GM12878 (cell line): Measurements from ENCODE around the gene RPL37A. TPM values are rescaled to one million over a fixed set of nuclear protein-coding genes. Genes with fewer than 3 reads are reported as not detected.

Source experiments
- ATAC-seq: fragments of 200-7000 bp; cut with Tn5 transposase; 3 replicates; pipeline ENCODE4 v1.9.1; 2020; ENCODE audit warnings: mild to moderate bottlenecking, moderate library complexity
- BruUV-seq: library from RNA; stranded (reverse); fragments of 400-500 nt; replicated peaks from 2 replicates; lab custom pipeline; 2021; lab: Mats Ljungman, UMichigan
- CTCF ChIA-PET: fragments of 300-600 bp; sonication (Branson Sonifier 250); formaldehyde crosslinking; extraction: SDS; loops from one replicate; lab custom pipeline; 2021; ENCODE audit warnings: inconsistent platforms; lab: Yijun Ruan, JAX
- POLR2A ChIA-PET: fragments of 350-600 bp; formaldehyde crosslinking; extraction: SDS; loops from one replicate; lab custom pipeline; 2021; ENCODE audit warnings: inconsistent platforms; lab: Charles Lee
- RAD21 ChIA-PET: fragments of 300-600 bp; sonication (Branson Sonifier 250); formaldehyde crosslinking; loops from one replicate; lab custom pipeline; 2023; ENCODE audit warnings: antibody characterized with exemption; ENCODE audit not compliant: unreplicated experiment; lab: Charles Lee
- SMC1A ChIA-PET: fragments of 300-600 bp; sonication (Branson Sonifier 250); formaldehyde crosslinking; loops from one replicate; lab custom pipeline; 2023; ENCODE audit not compliant: unreplicated experiment, uncharacterized antibody; lab: Charles Lee
- DNase-seq: peaks from one replicate; pipeline ENCODE4 v3.0.0-alpha.2; 2011; ENCODE audit warnings: low read depth, low spot score
- FAIRE-seq: peaks from 3 replicates; lab custom pipeline; 2011; peaks lifted over from hg19 to GRCh38; lab: Jason Lieb, UNC
- H2AFZ ChIP-seq: 2 replicates; pipeline ENCODE4 v1.6.0; 2011; ENCODE audit warnings: low read depth, low read length, control low read depth; ENCODE audit not compliant: control insufficient read depth
- H3K27ac ChIP-seq: 2 replicates; pipeline ENCODE4 v1.5.1; 2011; ENCODE audit warnings: control low read depth; ENCODE audit not compliant: control insufficient read depth, insufficient read depth
- H3K27me3 ChIP-seq, 2 experiments: replicated peaks in 1 of 2; 2 replicates each; pipeline versions ENCODE4 v1.6.0 to v1.6.1; 2011; ENCODE audit warnings: low read length in 1 of 2; ENCODE audit not compliant: control insufficient read depth in 2 of 2, insufficient read depth in 2 of 2
- H3K36me3 ChIP-seq, 2 experiments: 2 replicates each; pipeline ENCODE4 v1.5.1; 2011; ENCODE audit warnings: low read length in 1 of 2; ENCODE audit not compliant: control insufficient read depth in 2 of 2, insufficient read depth in 2 of 2
- H3K4me1 ChIP-seq: 2 replicates; pipeline ENCODE4 v1.6.1; 2011; ENCODE audit warnings: mild to moderate bottlenecking, low read length, moderate library complexity, mixed read lengths; ENCODE audit not compliant: control insufficient read depth, insufficient read depth
- H3K4me2 ChIP-seq: 2 replicates; pipeline ENCODE4 v1.6.0; 2011; ENCODE audit warnings: control low read depth; ENCODE audit not compliant: control insufficient read depth, insufficient read depth
- H3K4me3 ChIP-seq: fragments of 200-600 bp; sonication (generic); 2 replicates; pipeline ENCODE4 v1.5.1; 2016
- H3K79me2 ChIP-seq: 2 replicates; pipeline ENCODE4 v1.6.0; 2011; ENCODE audit warnings: low read length; ENCODE audit not compliant: control insufficient read depth, insufficient read depth
- H3K9ac ChIP-seq: 2 replicates; pipeline ENCODE4 v1.8.0; 2011; ENCODE audit warnings: low read length, control low read depth, mixed read lengths; ENCODE audit not compliant: control insufficient read depth, insufficient read depth
- H3K9me3 ChIP-seq: replicated peaks from 3 replicates; pipeline ENCODE4 v1.5.1; 2011; ENCODE audit warnings: mild to moderate bottlenecking, low read length; ENCODE audit not compliant: control insufficient read depth, insufficient read depth
- H4K20me1 ChIP-seq: 2 replicates; pipeline ENCODE4 v1.6.0; 2011; ENCODE audit not compliant: control insufficient read depth, insufficient read depth
- BRCA1 ChIP-seq: IDR thresholded peaks from 2 replicates; pipeline ENCODE4 v1.6.1; 2011; ENCODE audit warnings: low read depth, low read length, improper control_type of control experiment
- KLF5 ChIP-seq: fragments of 450-650 bp; IDR thresholded peaks from 2 replicates; pipeline ENCODE4 v1.6.1; 2014; ENCODE audit warnings: mild to moderate bottlenecking; ENCODE audit not compliant: partially characterized antibody
- RAD51 ChIP-seq: fragments of 450-650 bp; IDR thresholded peaks from 2 replicates; pipeline ENCODE4 v1.6.1; 2016; ENCODE audit warnings: moderate library complexity, mild to moderate bottlenecking, inconsistent platforms
- RFX5 ChIP-seq: IDR thresholded peaks from 2 replicates; pipeline ENCODE4 v1.6.1; 2011; ENCODE audit warnings: low read depth, low read length, improper control_type of control experiment
- SIN3A ChIP-seq: IDR thresholded peaks from 2 replicates; pipeline ENCODE4 v1.6.1; 2012; ENCODE audit warnings: low read depth, low read length, improper control_type of control experiment
- SRF ChIP-seq, 2 experiments: IDR thresholded peaks; 2 replicates each; pipeline ENCODE4 v1.6.1; 2011; ENCODE audit warnings: low read depth in 2 of 2, low read length in 2 of 2, mild to moderate bottlenecking in 1 of 2, moderate library complexity in 1 of 2
- TBL1XR1 ChIP-seq: IDR thresholded peaks from 2 replicates; pipeline ENCODE4 v1.6.1; 2012; ENCODE audit warnings: low read depth, low read length, improper control_type of control experiment
- ZBTB33 ChIP-seq: fragments of 450-650 bp; IDR thresholded peaks from 2 replicates; pipeline ENCODE4 v1.6.1; 2017; ENCODE audit warnings: mild to moderate bottlenecking
- ZNF622 ChIP-seq: fragments of 450-650 bp; IDR thresholded peaks from 2 replicates; pipeline ENCODE4 v1.6.1; 2017; ENCODE audit warnings: mild to moderate bottlenecking, inconsistent platforms
- WGBS: methylation state at CpG from one replicate; pipeline ENCODE4 v1.1.6; 2016; ENCODE audit warnings: low lambda C conversion rate; ENCODE audit not compliant: insufficient replicate concordance, insufficient coverage; ENCODE audit errors: missing lambda C conversion rate; 5-methylcytosine and 5-hydroxymethylcytosine counted together
- in situ Hi-C: fragments of 300-500 bp; cut with MboI; formaldehyde crosslinking; loops from 9 replicates; pipeline ENCODE4 v1.14.3; 2018; ENCODE audit warnings: mixed read lengths
- intact Hi-C: fragments of 100-400 bp; cut with micrococcal nuclease; formaldehyde crosslinking; loops from one replicate; pipeline ENCODE4 v1.14.2; 2022; ENCODE audit not compliant: unreplicated experiment
- polyA plus RNA-seq, 11 experiments: library from polyadenylated mRNA; depleted of rRNA in 4 of 11; unstranded in 6 of 11; stranded (reverse) in 5 of 11; fragments of >200 nt; fragmentation: Nextera tagmentation in 4 of 11; fragmentation: Illumina TruSeq in 1 of 11; extraction: Ambion mirVana in 4 of 11; extraction: Trizol in 1 of 11; gene quantifications; 1 replicate in 1 of 11; 2 replicates in 10 of 11; pipeline versions ENCODE4 v1.2.1 to v1.2.3, GENCODE V29; 2011 to 2016; ENCODE audit warnings: inconsistent platforms in 2 of 11, missing spikeins in 2 of 11, low read depth in 1 of 11
- total RNA-seq, 4 experiments: library from RNA; depleted of rRNA in 3 of 4; stranded (reverse); fragments of >200 nt in 3 of 4; fragmentation: Illumina TruSeq in 1 of 4; extraction: Trizol in 1 of 4; gene quantifications; 2 replicates each; pipeline versions ENCODE4 v1.2.1 to v1.2.3, GENCODE V29; 2013 to 2021

RPL37A gene
- total and polyA plus RNA-seq, 10 of the 15 experiments (the other 5 are each of a cell fraction or from before 2014, with no cell fraction given), result 2,847 to 6,854 (median 5,110) TPM

GRCh38 chr2:216485237-216485636 lies 13.4 kb upstream of the RPL37A start:
- Histone ChIP-seq H3K79me2 (no peaks in the 10 kb centered on the region), H3K27me3 (no peaks in the 10 kb centered on the region), H3K4me3 (no peak overlapping the region), H2AFZ (no peak overlapping the region), H3K9ac (no peak overlapping the region), H3K27ac (no peak overlapping the region), H3K4me2 (no peak overlapping the region), H3K36me3 (no peaks in the 10 kb centered on the region; a peak in 2 of 4 replicates)
- WGBS, result 96% methylated on average over 3 of the region's 3 CpGs
- ChIA-PET CTCF (no interaction called here), RAD21 (no interaction called here), SMC1A (no interaction called here)
- ATAC-seq (no peak), FAIRE-seq (no peak)
- intact Hi-C loops, result no loop called here
- no peak for TF ChIP-seq RAD51
- TF ChIP-seq SIN3A, result no peak
- TF ChIP-seq, all 136 proteins: peak for 0
- no TSS peak for BruUV-seq
- no peak for DNase-seq
- Histone ChIP-seq H3K9me3 (no peaks in the 10 kb centered on the region), H3K4me1 (no peaks in the 10 kb centered on the region), H4K20me1 (no peaks in the 10 kb centered on the region)
- in situ Hi-C loops, result no loop called here
- POLR2A ChIA-PET, result no interaction called here

GRCh38 chr2:216485745-216486144 lies 12.9 kb upstream of the RPL37A start:
- Histone ChIP-seq H4K20me1 (no peaks in the 10 kb centered on the region), H2AFZ (no peak overlapping the region), H3K4me1 (no peaks in the 10 kb centered on the region), H3K9ac (no peak overlapping the region), H3K27ac (no peak overlapping the region), H3K36me3 (no peaks in the 10 kb centered on the region; a peak in 2 of 4 replicates), H3K4me2 (no peak overlapping the region), H3K79me2 (no peaks in the 10 kb centered on the region), H3K9me3 (no peaks in the 10 kb centered on the region), H3K4me3 (no peak overlapping the region), H3K27me3 (no peaks in the 10 kb centered on the region)
- TF ChIP-seq TBL1XR1 (no peak), BRCA1 (no peak), SRF (IDR thresholded peaks at IDR 0.05; ENCODE audit: low read depth in 2 of 2, low read length in 2 of 2) (no peak), ZNF622 (no peak), KLF5 (no peak), RFX5 (no peak), ZBTB33 (no peak)
- ChIA-PET CTCF (interaction anchor here (0.6 kb wide), 1 partner anchor 151 kb away, joined by 3 read pairs; no protein-coding TSS in a partner anchor), POLR2A (no interaction called here), SMC1A (no interaction called here), RAD21 (no interaction called here)
- DNase-seq, result no peak
- in situ Hi-C loops, result no loop called here
- ATAC-seq, result no peak
- BruUV-seq, result no TSS peak
- 65% methylated on average over 5 of the region's 5 CpGs for WGBS
- no peak for FAIRE-seq
- intact Hi-C loops, result no loop called here
